HCT116 (cell line): ENCODE results near the gene AMBRA1. TPM values are rescaled to one million over a fixed set of nuclear protein-coding genes. Genes with fewer than 3 reads are reported as not detected.

Experiments used
- ATAC-seq: fragments of 200-7000 bp; cut with Tn5 transposase; 2 replicates; pipeline ENCODE4 v1.9.1; 2020; ENCODE audit warnings: mild to moderate bottlenecking, moderate library complexity
- BruUV-seq: library from RNA; stranded (reverse); fragments of 400-500 nt; replicated peaks from 2 replicates; lab custom pipeline; 2021; lab: Mats Ljungman, UMichigan
- CTCF ChIA-PET: fragments of 300-600 bp; sonication (Branson Sonifier 250); formaldehyde crosslinking; loops from one replicate; lab custom pipeline; 2021; ENCODE audit warnings: antibody characterized with exemption; lab: Charles Lee
- POLR2A ChIA-PET: fragments of 300-600, 350-600 bp; sonication (Branson Sonifier 250); formaldehyde crosslinking; loops from one replicate; lab custom pipeline; 2021; ENCODE audit warnings: antibody characterized with exemption; lab: Charles Lee
- RAD21 ChIA-PET, 2 experiments: fragments of 300-600 bp; sonication (Branson Sonifier 250); formaldehyde crosslinking; loops; one replicate each; lab custom pipeline; 2023; ENCODE audit warnings: low total read pairs in 2 of 2; ENCODE audit not compliant: uncharacterized antibody in 2 of 2, unreplicated experiment in 2 of 2, low non-redundant PET in 1 of 2; lab: Charles Lee
- DNase-seq: peaks from one replicate; pipeline ENCODE4 v3.0.0-alpha.2; 2010; ENCODE audit warnings: low read depth, low spot score
- H2AFZ ChIP-seq: fragments of 200-600 bp; shearing (Covaris generic), sonication (generic); 2 replicates; pipeline ENCODE4 v1.6.1; 2017; ENCODE audit warnings: low read depth, mixed run types, mixed read lengths, antibody characterized with exemption, low read length; ENCODE audit not compliant: poor library complexity, severe bottlenecking
- H3K27ac ChIP-seq: 2 replicates; pipeline ENCODE4 v1.5.1; 2012; ENCODE audit warnings: low read depth, low read length
- H3K27me3 ChIP-seq: fragments of 200-600 bp; sonication (generic); 2 replicates; pipeline ENCODE4 v1.6.1; 2016; ENCODE audit warnings: mixed run types, low read length, mixed read lengths; ENCODE audit not compliant: insufficient read depth
- H3K36me3 ChIP-seq, 2 experiments: fragments of 200-500 bp in 1 of 2; fragments of 200-600 bp in 1 of 2; sonication (Bioruptor generic) in 1 of 2; sonication (generic) in 1 of 2; 2 replicates each; pipeline versions ENCODE4 v1.5.1 to v1.6.1; 2014 to 2016; ENCODE audit warnings: low read length in 2 of 2, inconsistent platforms in 1 of 2, mixed read lengths in 1 of 2, mixed run types in 1 of 2; ENCODE audit not compliant: insufficient read depth in 2 of 2, control insufficient read depth in 1 of 2
- H3K4me1 ChIP-seq, 2 experiments: fragments of 200-600 bp in 1 of 2; sonication (generic) in 1 of 2; 2 replicates each; pipeline versions ENCODE4 v1.5.1 to v1.6.1; 2012 to 2017; ENCODE audit warnings: low read length in 2 of 2, inconsistent platforms in 1 of 2, mild to moderate bottlenecking in 1 of 2, mixed read lengths in 1 of 2, mixed run types in 1 of 2, moderate library complexity in 1 of 2; ENCODE audit not compliant: insufficient read depth in 2 of 2, control insufficient read depth in 1 of 2
- H3K4me2 ChIP-seq: fragments of 200-600 bp; sonication (generic); 2 replicates; pipeline ENCODE4 v1.6.1; 2017; ENCODE audit warnings: mixed run types, low read length, mixed read lengths
- H3K4me3 ChIP-seq, 2 experiments: fragments of 200-600 bp in 1 of 2; sonication (generic) in 1 of 2; replicated peaks in 1 of 2; 2 replicates each; pipeline ENCODE4 v1.5.1; 2011 to 2016; ENCODE audit warnings: low read length in 2 of 2, control low read depth in 1 of 2, low read depth in 1 of 2, mild to moderate bottlenecking in 1 of 2, mixed read lengths in 1 of 2, mixed run types in 1 of 2
- H3K79me2 ChIP-seq: fragments of 200-600 bp; sonication (generic); 2 replicates; pipeline ENCODE4 v1.6.1; 2017; ENCODE audit warnings: mild to moderate bottlenecking, mixed run types, low read length, moderate library complexity, mixed read lengths; ENCODE audit not compliant: insufficient read depth
- H3K9ac ChIP-seq: fragments of 200-600 bp; sonication (generic); 2 replicates; pipeline ENCODE4 v1.6.1; 2016; ENCODE audit warnings: low read length, mixed read lengths
- H3K9me2 ChIP-seq: fragments of 200-600 bp; sonication (generic), shearing (Covaris generic); 2 replicates; pipeline ENCODE4 v1.6.1; 2017; ENCODE audit warnings: mixed run types, mild to moderate bottlenecking, moderate library complexity; ENCODE audit not compliant: insufficient read depth
- H3K9me3 ChIP-seq, 2 experiments: fragments of 200-500 bp in 1 of 2; fragments of 200-600 bp in 1 of 2; sonication (Bioruptor generic) in 1 of 2; sonication (generic) in 1 of 2; 2 replicates each; pipeline ENCODE4 v1.6.1; 2014 to 2017; ENCODE audit warnings: low read length in 2 of 2, mixed read lengths in 2 of 2, inconsistent platforms in 1 of 2, low read depth in 1 of 2, mild to moderate bottlenecking in 1 of 2, mixed run types in 1 of 2, moderate library complexity in 1 of 2; ENCODE audit not compliant: control insufficient read depth in 1 of 2, insufficient read depth in 1 of 2
- H4K20me1 ChIP-seq: fragments of 200-600 bp; sonication (generic), shearing (Covaris generic); 2 replicates; pipeline ENCODE4 v1.6.1; 2017; ENCODE audit warnings: mixed run types, mild to moderate bottlenecking, moderate library complexity; ENCODE audit not compliant: insufficient read depth
- CEBPB ChIP-seq: IDR thresholded peaks from 2 replicates; pipeline ENCODE4 v1.6.1; 2012; ENCODE audit warnings: low read depth
- CTCF ChIP-seq, 3 experiments: fragments of 200-600 bp in 1 of 3; sonication (generic) in 1 of 3; IDR thresholded peaks in 2 of 3; conservative IDR thresholded peaks in 1 of 3; 2 replicates each; pipeline ENCODE4 v1.5.1; 2012 to 2017; ENCODE audit warnings: low read depth in 2 of 3, low read length in 2 of 3, antibody characterized with exemption in 1 of 3, borderline replicate concordance in 1 of 3, control low read depth in 1 of 3, mild to moderate bottlenecking in 1 of 3, mixed read lengths in 1 of 3, mixed run types in 1 of 3, moderate library complexity in 1 of 3; ENCODE audit not compliant: insufficient read depth in 1 of 3
- ELF1 ChIP-seq: IDR thresholded peaks from 2 replicates; pipeline ENCODE4 v1.6.1; 2012; ENCODE audit warnings: low read depth, borderline replicate concordance
- FOSL1 ChIP-seq: IDR thresholded peaks from 2 replicates; pipeline ENCODE4 v1.6.1; 2012; ENCODE audit warnings: low read depth
- JUND ChIP-seq: IDR thresholded peaks from 2 replicates; pipeline ENCODE4 v1.6.1; 2012
- POLR2AphosphoS5 ChIP-seq: IDR thresholded peaks from 2 replicates; pipeline ENCODE4 v1.6.1; 2011; ENCODE audit warnings: mild to moderate bottlenecking, low read depth, low read length, moderate library complexity
- REST ChIP-seq: IDR thresholded peaks from 2 replicates; pipeline ENCODE4 v1.6.1; 2012; ENCODE audit warnings: low read depth
- SP1 ChIP-seq: IDR thresholded peaks from 2 replicates; pipeline ENCODE4 v1.6.1; 2012; ENCODE audit warnings: low read depth
- SRF ChIP-seq: IDR thresholded peaks from 2 replicates; pipeline ENCODE4 v1.6.1; 2012; ENCODE audit warnings: low read depth
- TCF7L2 ChIP-seq: IDR thresholded peaks from 2 replicates; pipeline ENCODE4 v1.7.0; 2011; ENCODE audit warnings: borderline replicate concordance, inconsistent platforms; ENCODE audit not compliant: insufficient read depth, insufficient read length; ENCODE audit errors: extremely low read depth
- YY1 ChIP-seq: IDR thresholded peaks from 2 replicates; pipeline ENCODE4 v1.6.1; 2011; ENCODE audit warnings: low read length, low read depth, moderate library complexity, mild to moderate bottlenecking; ENCODE audit not compliant: insufficient replicate concordance; ENCODE audit errors: extremely low read depth
- ZFX ChIP-seq: fragments of 450-650 bp; IDR thresholded peaks from 2 replicates; pipeline ENCODE4 v1.6.1; 2017
- ZNF274 ChIP-seq: fragments of 200-500 bp; sonication (Bioruptor generic); IDR thresholded peaks from 2 replicates; pipeline ENCODE4 v1.6.1; 2014; ENCODE audit warnings: mild to moderate bottlenecking, low read depth, low read length, inconsistent platforms
- intact Hi-C: fragments of 100-400 bp; cut with micrococcal nuclease; formaldehyde crosslinking; loops from 2 replicates; pipeline ENCODE4 v1.10.0; 2022
- total RNA-seq: library from RNA; stranded (reverse); gene quantifications from one replicate; pipeline ENCODE4 v1.2.1, GENCODE V29; 2021; ENCODE audit not compliant: unreplicated experiment

Gene AMBRA1
- total RNA-seq, 1 experiment from 2014 or later: 22.7 TPM

GRCh38 chr11:46493791-46494190, 100.0 kb downstream of the AMBRA1 start:
- Histone ChIP-seq H2AFZ (no peak overlapping the region), H3K27ac (no peak overlapping the region), H3K9me2 (no peaks in the 10 kb centered on the region), H3K4me1 (no peaks in the 10 kb centered on the region), H3K9me3 (no peaks in the 10 kb centered on the region), H4K20me1 (no peaks in the 10 kb centered on the region), H3K4me2 (no peak overlapping the region), H3K4me3 (no peak overlapping the region), H3K79me2 (no peaks in the 10 kb centered on the region), H3K9ac (no peak overlapping the region), H3K27me3 (no peaks in the 10 kb centered on the region), H3K36me3 (peaks cover 0 to 2% of the 10 kb centered on the region in 2 experiments; a peak in 1 of 4 replicates)
- DNase-seq (no peak), ATAC-seq (no peak)
- ChIA-PET RAD21 (no interaction called here), POLR2A (no interaction called here), CTCF (no interaction called here)
- TF ChIP-seq TCF7L2 (no peak), JUND (no peak), ZFX (no peak), SRF (no peak), YY1 (no peak), CEBPB (no peak), CTCF (IDR thresholded peaks at IDR 0.05 in 2 of 3, conservative IDR thresholded peaks at IDR 0.05 in 1 of 3; ENCODE audit: borderline replicate concordance in 1 of 3, insufficient read depth in 1 of 3, low read depth in 2 of 3, low read length in 2 of 3) (no peak), POLR2AphosphoS5 (no peak), ZNF274 (no peak), REST (no peak), SP1 (no peak), ELF1 (no peak), FOSL1 (no peak)
- intact Hi-C loops: loop anchor here (5.0 kb wide), 1 partner anchor 34 kb away; no protein-coding TSS in a partner anchor
- BruUV-seq: no TSS peak
